HL-60 (cell line): ENCODE measurements around the gene ADD3.
A peak's percentile ranks its signal among the peaks of the same experiment; 100 is the strongest.

Experiments used
- DNase-seq, 2 experiments: peaks; one replicate each; pipeline ENCODE4 v3.0.0-alpha.2; 2010 to 2020; ENCODE audit warnings: low read depth in 1 of 2, low spot score in 1 of 2
- H3K27ac ChIP-seq: fragments of 250-450 bp; sonication (Bioruptor Pico); replicated peaks from 2 replicates; pipeline ENCODE4 v1.5.1; 2020; ENCODE audit warnings: mild to moderate bottlenecking, moderate library complexity
- H3K27me3 ChIP-seq: fragments of 250-450 bp; sonication (Bioruptor Pico); 2 replicates; pipeline ENCODE4 v1.5.1; 2021; ENCODE audit warnings: mild to moderate bottlenecking, moderate library complexity; ENCODE audit not compliant: insufficient read depth, poor library complexity, severe bottlenecking
- H3K4me3 ChIP-seq: replicated peaks from 2 replicates; pipeline ENCODE4 v1.5.1; 2011; ENCODE audit warnings: mild to moderate bottlenecking, control low read depth, low read length; ENCODE audit not compliant: insufficient read depth
- CTCF ChIP-seq: IDR thresholded peaks from one replicate; pipeline ENCODE4 v1.5.1; 2011; ENCODE audit warnings: low read length, control low read depth, inconsistent platforms; ENCODE audit not compliant: insufficient read depth
- GABPA ChIP-seq: IDR thresholded peaks from 2 replicates; pipeline ENCODE4 v1.6.1; 2012; ENCODE audit warnings: low read depth
- POLR2AphosphoS5 ChIP-seq: IDR thresholded peaks from 2 replicates; pipeline ENCODE4 v1.6.1; 2012; ENCODE audit warnings: low read depth
- REST ChIP-seq: IDR thresholded peaks from 2 replicates; pipeline ENCODE4 v1.6.1; 2012; ENCODE audit warnings: low read depth; ENCODE audit not compliant: insufficient replicate concordance
- SPI1 ChIP-seq: IDR thresholded peaks from 2 replicates; pipeline ENCODE4 v1.6.1; 2012; ENCODE audit warnings: low read depth, mild to moderate bottlenecking, borderline replicate concordance

Gene ADD3

GRCh38 chr10:110008518-110009339, 945 bp downstream of the ADD3 start:
- DNase-seq, result peak in 1 of 2 experiments; percentile 66
- Histone ChIP-seq H3K27ac (peak overlapping the region; percentile 71), H3K27me3 (no peaks in the 10 kb centered on the region), H3K4me3 (peak overlapping the region; percentile 97)
- TF ChIP-seq REST, result no peak
- no peak for TF ChIP-seq GABPA

GRCh38 chr10:110009736-110010475, 2.1 kb downstream of the ADD3 start:
- peak in 1 of 2 experiments; percentile 46 for DNase-seq
- H3K27ac ChIP-seq, result no peak overlapping the region
- no peaks in the 10 kb centered on the region for H3K27me3 ChIP-seq
- no peak for TF ChIP-seq GABPA
- TF ChIP-seq SPI1, result no peak
- no peak for TF ChIP-seq REST
- no peak for TF ChIP-seq POLR2AphosphoS5
- no peak for TF ChIP-seq CTCF
- no peak overlapping the region; the same call in 1 of the 2 replicates for H3K4me3 ChIP-seq

GRCh38 chr10:110010486-110011378, 2.9 kb downstream of the ADD3 start:
- Histone ChIP-seq H3K27ac (no peak overlapping the region), H3K4me3 (no peak overlapping the region), H3K27me3 (no peaks in the 10 kb centered on the region)
- TF ChIP-seq REST, result no peak
- TF ChIP-seq POLR2AphosphoS5, result no peak
- TF ChIP-seq CTCF, result no peak
- TF ChIP-seq SPI1, result no peak
- TF ChIP-seq GABPA, result no peak
- no peak for DNase-seq
